Posterior cingulate gyrus (tissue), 11 donors: ENCODE data around the gene OR10T2.
"Not testable (repeated sequence)": the region's sequence is repeated elsewhere in the genome, so short reads cannot be mapped to it uniquely, and the experiment has no call there.

Source experiments
- DNase-seq, 10 donors: peaks; one replicate each; pipeline versions ENCODE4 v3.0.0 to v3.0.0-alpha.2; 2020 to 2021; ENCODE audit warnings: mixed read lengths in 3 of 10
- intact Hi-C: fragments of 100-400 bp; cut with DNase I; formaldehyde crosslinking; loops from one replicate; pipeline ENCODE4 v1.15.1; 2023

Gene OR10T2

GRCh38 chr1:158357441-158357840 is 41.8 kb downstream of the OR10T2 start:
- intact Hi-C loops = no loop called here
- DNase-seq = no peak

DNA sequence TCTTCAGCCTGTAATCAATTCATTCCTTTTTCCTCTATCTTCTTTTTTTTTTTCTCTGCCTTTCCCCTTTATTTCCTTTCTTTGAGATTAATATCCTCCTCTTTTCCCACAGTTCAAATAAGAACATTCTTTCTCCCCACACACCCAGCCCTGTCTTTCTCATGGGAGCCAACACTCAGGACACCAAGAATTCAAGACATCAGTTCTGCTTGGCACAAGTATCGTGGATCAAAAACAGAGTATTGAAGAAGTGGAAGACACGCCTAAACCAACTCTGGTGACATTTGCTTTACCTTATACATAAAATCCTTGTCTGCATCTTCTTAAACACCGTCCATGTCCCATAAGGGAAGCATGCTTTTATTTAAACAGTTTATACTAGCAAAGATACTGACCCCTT is 42.6 kb downstream of the OR10T2 start:
- intact Hi-C loops = no loop called here
- no peak for DNase-seq

- DNase-seq = peak in 2 of 10 donors; percentile 29 to 76
- intact Hi-C loops = no loop called here
Observed at GRCh38 chr1:158355773-158356285, 43.4 kb downstream of the OR10T2 start.

DNA sequence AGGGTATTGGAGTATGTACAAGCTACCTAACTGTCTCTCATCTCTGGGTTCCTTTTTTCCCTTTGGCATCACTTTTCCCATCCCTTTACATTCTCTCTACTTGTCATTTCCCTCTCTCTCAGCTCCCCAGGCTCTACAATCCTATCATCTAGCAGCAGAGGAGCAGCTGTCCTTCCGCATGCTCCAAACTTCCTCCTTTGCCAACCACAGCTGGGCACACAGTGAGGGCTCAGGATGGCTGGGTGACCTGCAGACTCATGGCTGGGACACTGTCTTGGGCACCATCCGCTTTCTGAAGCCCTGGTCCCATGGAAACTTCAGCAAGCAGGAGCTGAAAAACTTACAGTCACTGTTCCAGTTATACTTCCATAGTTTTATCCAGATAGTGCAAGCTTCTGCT is 45.0 kb downstream of the OR10T2 start:
- DNase-seq = no peak
- intact Hi-C loops = no loop called here

- intact Hi-C loops = no loop called here
- no peak for DNase-seq
Observed at GRCh38 chr1:158353303-158354075, 45.8 kb downstream of the OR10T2 start, which contains the start of gene CD1E. TSS of gene CD1E (plus strand) at chr1:158353894. CDS start at chr1:158353989, 95 bp downstream.

- DNase-seq, intact Hi-C loops: not testable (repeated sequence)
Observed at GRCh38 chr1:158348946-158349345, 50.3 kb downstream of the OR10T2 start.
